HepG2 (cell line): Measurements from ENCODE around the gene LLGL2.

Source experiments
- CC2D1A ChIP-seq: sonication (generic); formaldehyde crosslinking; IDR thresholded peaks from 2 replicates; pipeline ENCODE4 v1.8.1; 2023; ENCODE audit warnings: mild to moderate bottlenecking, missing genetic modification reagents
- MAX ChIP-seq: IDR thresholded peaks from 2 replicates; pipeline ENCODE4 v1.6.1; 2012; ENCODE audit warnings: inconsistent platforms
- POLR2A ChIP-seq, 2 experiments: IDR thresholded peaks; 2 replicates each; pipeline ENCODE4 v1.6.1; 2011; ENCODE audit warnings: low read depth in 2 of 2, low read length in 2 of 2, mild to moderate bottlenecking in 1 of 2, moderate library complexity in 1 of 2; ENCODE audit not compliant: insufficient read depth in 1 of 2
- POLR2AphosphoS5 ChIP-seq: IDR thresholded peaks from 2 replicates; pipeline ENCODE4 v1.6.1; 2012; ENCODE audit warnings: low read depth, low read length
- PTBP1 ChIP-seq: fragments of 200-400 bp; formaldehyde crosslinking; IDR thresholded peaks from 2 replicates; pipeline ENCODE4 v1.6.1; 2018; ENCODE audit warnings: low read length, low read depth; ENCODE audit not compliant: poor library complexity, severe bottlenecking
- RBM22 ChIP-seq: fragments of 200-400 bp; formaldehyde crosslinking; optimal IDR thresholded peaks from 2 replicates; pipeline ENCODE3; 2017; ENCODE audit warnings: mild to moderate bottlenecking, low read length, moderate library complexity
- ZNF17 ChIP-seq: sonication (generic); formaldehyde crosslinking; IDR thresholded peaks from 2 replicates; pipeline ENCODE4 v1.5.0; 2020; ENCODE audit warnings: mild to moderate bottlenecking, missing genetic modification reagents
- ZNF577 ChIP-seq: sonication (generic); formaldehyde crosslinking; IDR thresholded peaks from 2 replicates; pipeline ENCODE4 v1.4.0; 2020; ENCODE audit warnings: mild to moderate bottlenecking, low read depth, missing genetic modification reagents, borderline replicate concordance
- ZNF740 ChIP-seq: sonication (generic); formaldehyde crosslinking; IDR thresholded peaks from 2 replicates; pipeline ENCODE4 v1.4.0; 2020; ENCODE audit warnings: missing genetic modification reagents

GRCh38 chr17:75535119-75535537, 9.6 kb downstream of the LLGL2 start:
- TF ChIP-seq PTBP1 (no peak), POLR2A (IDR thresholded peaks at IDR 0.05; ENCODE audit: insufficient read depth in 1 of 2, low read depth in 2 of 2, low read length in 2 of 2) (no peak), MAX (no peak), ZNF740 (CRISPR knock-in tag) (no peak), RBM22 (no peak), ZNF577 (no peak), CC2D1A (CRISPR knock-in tag) (no peak), POLR2AphosphoS5 (no peak), ZNF17 (no peak)
